ENCODE measurements around the gene PPIA.

PPIA gene

GRCh38 chr7:44796504-44797328 is at the start of gene PPIA:
PPIA (plus strand) TSS chr7:44796681; CDS start chr7:44796725, 44 bp downstream.
- DNase-seq, result peak; percentile 97

DNA sequence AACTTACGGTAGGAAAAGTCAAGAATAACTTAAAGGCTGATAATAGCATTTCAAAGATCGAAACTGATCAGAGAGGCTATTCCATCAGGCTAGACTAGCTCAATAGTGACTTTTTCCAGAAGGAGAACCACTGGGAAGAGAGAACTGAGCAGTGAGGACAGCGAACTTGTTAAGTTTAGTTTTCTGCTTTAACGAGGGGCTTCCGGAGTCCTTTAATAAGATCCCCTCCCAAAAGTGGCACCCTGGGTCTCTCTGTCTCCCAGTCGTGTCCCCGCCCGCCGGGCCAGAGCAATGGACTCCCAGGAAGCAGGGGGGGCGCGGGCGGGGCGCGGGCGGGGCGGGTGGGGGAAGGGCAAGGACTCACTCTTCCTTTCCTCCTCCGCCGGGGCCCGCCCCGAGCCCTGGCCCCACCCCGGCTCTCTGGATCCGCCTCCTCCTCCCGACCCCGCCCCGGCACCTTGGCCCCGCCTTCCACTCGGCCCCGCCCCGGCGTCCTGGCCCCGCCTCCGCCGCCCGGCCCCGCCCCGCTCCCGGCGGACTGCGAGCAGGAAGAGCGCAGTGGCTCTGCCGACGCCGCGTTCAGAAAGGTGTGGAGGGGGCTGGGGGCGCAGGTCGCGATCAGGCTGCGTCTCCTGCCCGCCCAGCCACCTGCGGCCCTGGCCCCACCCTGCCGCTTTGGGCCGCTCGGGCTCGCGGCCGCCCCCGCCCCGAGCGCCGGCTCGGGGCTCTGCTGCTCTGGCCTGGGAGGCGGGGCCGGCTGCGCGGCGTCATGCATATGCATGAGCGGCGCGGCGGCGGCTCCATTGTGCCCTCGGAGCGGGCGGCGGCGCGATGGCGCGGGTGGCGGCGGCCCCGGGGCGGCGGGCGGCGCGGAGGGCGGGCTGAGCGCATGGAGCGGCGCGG is 48.2 kb upstream of the PPIA start, which contains the start of gene ZMIZ2:
Gene ZMIZ2, plus strand, starts transcription at position 803 of the 903 bp plus-strand sequence. CDS start 7,403 bp downstream, outside the sequence.
- DNase-seq, result peak; percentile 85

GRCh38 chr7:44748948-44749731 is 47.3 kb upstream of the PPIA start:
- no peak for DNase-seq

- no peak for DNase-seq
Observed at GRCh38 chr7:44749992-44750391, 46.5 kb upstream of the PPIA start.

GRCh38 chr7:44750424-44750823 is 46.1 kb upstream of the PPIA start:
- DNase-seq, result no peak

DNA sequence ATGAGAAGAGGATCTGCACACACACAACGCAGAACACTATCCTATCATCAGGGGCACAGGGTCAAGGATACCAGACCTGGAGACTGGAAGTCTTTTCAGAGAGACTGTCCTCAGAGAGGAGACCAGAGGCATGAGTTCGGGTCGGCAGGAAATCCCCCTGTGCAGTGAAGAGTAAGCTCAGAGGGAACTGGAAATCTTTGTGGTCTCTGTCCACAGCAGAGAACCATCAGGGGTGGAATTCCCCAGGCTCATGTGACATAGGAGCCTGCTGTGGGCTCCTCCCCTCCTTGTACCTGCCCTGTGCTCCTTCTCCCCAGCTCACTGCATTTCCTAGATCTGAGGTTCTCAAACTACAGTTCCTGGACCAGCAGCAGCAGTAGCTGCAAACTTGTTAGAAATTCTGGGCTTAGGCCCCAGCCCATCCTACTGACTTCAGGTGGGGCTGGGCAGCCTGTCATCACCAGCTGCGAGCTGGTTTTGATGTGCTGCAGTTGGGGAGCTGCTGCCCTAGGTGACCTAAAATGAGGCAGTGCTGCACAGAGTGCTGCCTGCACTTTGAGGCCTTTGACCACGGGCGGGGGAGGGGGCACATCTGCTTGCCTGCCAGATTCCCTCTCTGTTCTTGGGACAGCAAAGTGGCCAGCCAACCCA is 45.4 kb upstream of the PPIA start:
- no peak for DNase-seq

GRCh38 chr7:44752822-44753221 is 43.7 kb upstream of the PPIA start:
- no peak for DNase-seq

DNA sequence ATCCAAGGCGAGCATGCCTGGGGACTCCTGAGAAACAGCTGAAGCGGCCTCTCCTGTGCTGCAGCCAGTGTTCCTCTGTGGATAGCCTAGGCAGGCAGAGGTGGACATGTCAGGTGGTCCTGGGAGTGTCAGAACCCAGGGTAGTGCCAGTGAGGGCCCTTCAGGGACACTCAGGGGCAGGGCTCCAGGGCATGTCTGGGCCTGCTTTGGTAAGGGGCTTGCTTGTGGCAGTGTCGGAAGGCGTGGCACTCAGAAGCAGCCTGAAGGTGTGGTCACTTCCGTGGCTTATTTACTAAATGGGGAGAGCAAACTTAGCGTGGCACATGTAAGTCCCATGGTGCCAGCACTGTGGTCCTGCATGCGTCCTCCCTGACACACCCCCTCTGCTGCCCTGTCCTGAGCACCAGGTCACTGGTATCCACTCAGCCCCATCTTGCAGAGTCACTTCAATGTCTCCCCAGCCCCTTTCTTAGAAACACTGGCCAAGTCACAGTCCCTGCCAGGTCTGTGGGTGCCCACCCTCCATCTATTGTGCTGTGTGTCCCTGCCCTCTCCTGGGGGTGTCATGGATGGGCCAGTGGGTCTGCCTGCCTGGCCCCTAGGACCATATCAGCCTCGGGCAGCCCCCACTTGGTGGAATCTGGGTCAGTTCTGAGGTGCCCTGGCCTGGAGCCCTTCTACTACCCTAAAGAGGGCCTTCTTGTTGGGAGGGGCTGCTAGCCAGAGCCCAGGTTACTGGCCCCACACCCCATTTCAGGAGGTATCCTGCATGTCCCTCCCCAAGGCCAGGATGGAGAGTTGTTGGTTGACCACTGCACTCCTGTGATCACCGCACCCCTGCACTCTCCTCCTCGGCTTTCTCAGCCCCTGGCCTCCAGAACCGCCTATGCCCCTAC is 41.4 kb upstream of the PPIA start:
- DNase-seq, result peak; percentile 21

GRCh38 chr7:44755698-44756627 is 40.5 kb upstream of the PPIA start:
- no peak for DNase-seq

DNA sequence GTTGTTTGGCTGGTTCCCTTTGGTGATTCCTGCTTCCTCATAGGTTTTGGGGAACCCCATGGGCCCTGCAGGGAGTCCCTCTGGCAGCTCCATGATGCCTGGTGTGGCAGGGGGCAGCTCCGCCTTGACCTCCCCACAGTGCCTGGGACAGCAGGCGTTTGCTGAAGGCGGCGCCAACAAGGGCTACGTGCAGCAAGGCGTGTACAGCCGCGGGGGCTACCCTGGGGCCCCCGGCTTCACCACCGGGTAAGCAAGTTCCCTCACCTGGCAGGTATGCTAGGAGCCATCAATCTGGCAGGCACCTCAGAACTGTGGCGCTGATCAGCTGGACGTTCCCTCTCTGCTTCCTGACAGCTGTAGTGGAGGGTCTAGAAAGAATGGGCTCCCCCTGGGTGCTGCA is 39.6 kb upstream of the PPIA start:
- DNase-seq, result no peak

GRCh38 chr7:44757311-44757710 is 39.2 kb upstream of the PPIA start:
- DNase-seq, result no peak

DNA sequence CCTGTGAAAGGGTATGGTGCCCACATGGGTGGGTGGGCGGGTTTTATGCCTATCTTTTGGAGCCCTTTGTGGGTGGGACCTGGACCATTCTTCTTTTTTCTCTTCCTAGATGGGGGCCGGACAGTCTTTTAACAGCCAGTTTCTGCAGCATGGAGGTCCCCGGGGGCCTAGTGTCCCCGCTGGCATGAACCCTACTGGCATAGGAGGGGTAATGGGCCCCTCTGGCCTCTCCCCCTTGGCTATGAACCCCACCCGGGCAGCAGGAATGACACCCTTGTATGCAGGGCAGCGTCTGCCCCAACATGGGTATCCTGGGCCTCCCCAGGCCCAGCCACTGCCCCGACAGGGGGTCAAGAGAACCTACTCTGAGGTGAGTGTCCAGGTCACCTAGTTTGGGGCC is 38.7 kb upstream of the PPIA start:
- DNase-seq, result no peak

- DNase-seq, result no peak
Observed at GRCh38 chr7:44759246-44759645, 37.2 kb upstream of the PPIA start.

DNA sequence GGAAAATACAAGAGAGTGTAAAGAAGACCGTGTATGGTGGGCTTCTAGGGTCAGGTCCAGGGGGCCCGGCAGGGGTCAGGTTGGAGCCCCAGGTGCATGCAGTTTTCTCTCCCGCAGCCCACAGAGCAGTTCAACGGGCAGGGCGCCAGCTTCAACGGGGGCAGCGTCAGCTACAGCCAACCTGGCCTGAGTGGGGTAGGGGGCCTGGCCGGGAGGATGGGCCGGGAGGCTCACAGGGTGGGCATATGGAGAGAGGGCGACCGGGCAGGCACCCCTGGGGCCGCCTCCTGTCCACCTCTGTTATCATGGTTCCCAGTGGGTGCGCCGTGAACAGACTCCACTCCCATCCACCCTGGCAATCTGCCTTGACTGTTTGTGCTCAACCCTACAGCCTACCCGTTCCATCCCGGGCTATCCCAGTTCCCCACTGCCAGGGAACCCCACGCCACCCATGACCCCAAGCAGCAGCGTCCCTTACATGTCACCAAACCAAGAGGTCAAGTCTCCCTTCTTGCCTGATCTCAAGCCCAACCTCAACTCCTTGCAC is 36.4 kb upstream of the PPIA start:
- DNase-seq, result no peak

DNA sequence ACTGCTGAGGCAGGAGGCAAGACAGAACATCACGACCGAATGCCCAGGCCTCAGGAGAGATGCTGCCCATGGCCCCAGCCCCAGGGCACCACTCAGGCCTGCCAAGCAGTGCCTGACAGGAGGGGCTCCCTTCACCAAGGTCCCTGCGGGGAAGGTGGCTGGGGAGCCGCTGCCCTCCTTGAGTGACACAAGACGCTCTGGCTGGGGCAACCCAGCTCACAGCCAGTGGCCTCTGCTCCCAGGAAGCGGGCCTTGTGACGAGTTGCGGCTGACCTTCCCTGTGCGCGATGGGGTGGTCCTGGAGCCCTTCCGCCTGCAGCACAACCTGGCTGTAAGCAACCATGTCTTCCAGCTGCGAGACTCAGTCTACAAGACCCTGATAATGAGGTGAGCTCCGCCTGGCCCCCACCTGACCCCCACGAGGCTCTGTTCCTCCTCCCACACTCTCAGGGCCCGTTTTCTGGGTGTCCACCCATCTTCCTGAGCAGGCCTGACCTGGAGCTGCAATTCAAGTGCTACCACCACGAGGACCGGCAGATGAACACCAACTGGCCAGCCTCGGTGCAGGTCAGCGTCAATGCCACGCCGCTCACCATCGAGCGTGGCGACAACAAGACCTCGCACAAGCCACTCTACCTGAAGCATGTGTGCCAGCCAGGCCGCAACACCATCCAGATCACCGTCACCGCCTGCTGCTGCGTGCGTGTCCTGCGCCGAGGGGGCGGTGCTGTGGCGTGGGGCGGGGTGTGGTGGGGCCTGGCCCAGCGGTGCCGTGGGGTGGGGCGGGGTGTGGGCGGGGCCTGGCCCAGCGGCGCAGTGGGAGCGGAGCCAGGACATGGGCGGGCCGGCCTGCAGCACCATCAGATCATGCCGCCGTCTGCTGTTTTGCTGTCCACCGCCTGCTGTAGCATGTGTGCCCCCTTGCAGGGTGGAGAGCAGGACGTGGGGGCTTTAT is 35.0 kb upstream of the PPIA start:
- peak; percentile 30 for DNase-seq

DNA sequence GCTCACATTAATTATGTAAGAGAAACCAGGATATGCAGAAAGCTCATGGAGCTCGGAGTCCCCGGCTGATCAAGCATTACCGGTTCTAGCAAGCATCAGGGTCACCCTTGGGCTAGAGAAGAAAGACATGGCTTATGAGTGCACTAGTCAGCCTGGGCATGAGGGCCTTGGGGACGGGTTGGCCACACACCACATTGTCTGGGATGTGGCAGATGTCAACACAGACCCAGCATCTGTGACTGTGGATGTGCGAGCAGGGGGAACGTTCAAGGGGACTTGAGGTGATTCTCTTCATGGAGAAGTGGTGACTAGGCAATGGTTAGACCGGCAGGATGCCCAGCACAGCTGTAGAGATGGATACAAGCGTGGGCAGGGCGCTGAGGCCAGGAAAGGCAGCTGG is 34.2 kb upstream of the PPIA start:
- DNase-seq, result no peak

DNA sequence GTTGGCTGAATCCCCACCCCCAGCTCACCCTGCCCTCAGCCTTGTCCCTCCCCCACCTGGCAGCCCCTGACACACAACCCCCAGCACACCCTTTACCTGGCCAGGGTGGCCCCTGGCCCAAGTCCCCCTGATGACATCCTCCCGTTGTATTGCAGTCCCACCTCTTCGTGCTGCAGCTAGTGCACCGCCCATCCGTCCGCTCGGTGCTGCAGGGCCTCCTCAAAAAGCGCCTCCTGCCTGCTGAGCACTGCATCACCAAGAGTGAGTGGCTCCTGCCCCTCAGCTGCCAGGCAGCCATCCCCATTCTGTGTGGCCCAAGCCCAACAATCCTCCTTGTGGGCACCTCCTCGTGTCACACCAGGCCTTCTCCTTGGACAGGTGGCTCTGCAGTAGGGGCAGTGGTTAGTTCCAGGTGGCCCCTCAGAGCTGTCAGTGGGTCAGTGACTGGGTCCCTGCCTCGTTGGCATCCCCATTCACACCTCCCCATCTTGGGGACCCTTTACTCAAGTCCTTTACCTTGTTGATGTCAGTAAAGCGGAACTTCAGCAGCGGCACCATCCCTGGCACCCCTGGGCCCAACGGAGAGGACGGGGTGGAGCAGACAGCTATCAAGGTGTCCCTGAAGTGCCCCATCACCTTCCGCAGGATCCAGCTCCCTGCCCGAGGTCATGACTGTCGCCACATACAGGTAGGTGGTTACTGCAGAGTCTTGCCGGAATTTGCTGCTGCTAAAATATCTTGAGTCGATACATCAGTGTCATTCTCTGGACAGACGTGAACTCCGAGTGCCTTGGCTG is 33.6 kb upstream of the PPIA start:
- DNase-seq, result no peak

- no peak for DNase-seq
Observed at GRCh38 chr7:44764081-44764480, 32.4 kb upstream of the PPIA start.

All from hematopoietic multipotent progenitor cell treated with erythropoietin and hydrocortisone succinate and interleukin-3 and kit ligand, for 8 days (in vitro differentiated cells).